Smooth muscle cell (in vitro differentiated cells): ENCODE measurements around the gene PM20D1. TPM values are rescaled to one million over a fixed set of nuclear protein-coding genes. Genes with fewer than 3 reads are reported as not detected.
"Not testable (repeated sequence)": the region's sequence is repeated elsewhere in the genome, so short reads cannot be mapped to it uniquely, and the experiment has no call there.

Experiments
- DNase-seq: peaks from one replicate; lab custom pipeline; 2025; ENCODE audit not compliant: unreplicated experiment; lab: John Stamatoyannopoulos, UW
- H2AFZ ChIP-seq: fragments of 200-600 bp; sonication (generic); 2 replicates; pipeline ENCODE4 v1.6.0; 2016; ENCODE audit warnings: antibody characterized with exemption, low read depth, mild to moderate bottlenecking
- H3F3A ChIP-seq: fragments of 200-600 bp; sonication (generic); 2 replicates; pipeline ENCODE4 v1.6.0; 2017; ENCODE audit warnings: antibody characterized with exemption, low read depth
- H3K27ac ChIP-seq: fragments of 200-600 bp; sonication (generic); 2 replicates; pipeline ENCODE4 v1.5.1; 2016; ENCODE audit warnings: low read depth, mild to moderate bottlenecking
- H3K27me3 ChIP-seq: fragments of 200-600 bp; sonication (generic); 2 replicates; pipeline ENCODE4 v1.6.1; 2016; ENCODE audit warnings: low read depth, mild to moderate bottlenecking
- H3K36me3 ChIP-seq: fragments of 200-600 bp; sonication (generic); 2 replicates; pipeline ENCODE4 v1.5.1; 2016; ENCODE audit warnings: low read depth
- H3K4me1 ChIP-seq: fragments of 200-600 bp; sonication (generic); 2 replicates; pipeline ENCODE4 v1.5.1; 2016; ENCODE audit warnings: low read depth
- H3K4me2 ChIP-seq: fragments of 200-600 bp; sonication (generic); 2 replicates; pipeline ENCODE4 v1.6.0; 2016; ENCODE audit warnings: mild to moderate bottlenecking
- H3K4me3 ChIP-seq: fragments of 200-600 bp; sonication (generic); 2 replicates; pipeline ENCODE4 v1.5.1; 2016; ENCODE audit warnings: mild to moderate bottlenecking
- H3K79me2 ChIP-seq: fragments of 200-600 bp; sonication (generic); 2 replicates; pipeline ENCODE4 v1.6.0; 2016; ENCODE audit warnings: low read depth, mild to moderate bottlenecking
- H3K9ac ChIP-seq: fragments of 200-600 bp; sonication (generic); 2 replicates; pipeline ENCODE4 v1.6.0; 2016; ENCODE audit warnings: low read depth
- H3K9me3 ChIP-seq: fragments of 200-600 bp; sonication (generic); replicated peaks from 2 replicates; pipeline ENCODE4 v1.5.1; 2016; ENCODE audit warnings: low read depth
- H4K20me1 ChIP-seq: fragments of 200-600 bp; sonication (generic); 2 replicates; pipeline ENCODE4 v1.6.0; 2016; ENCODE audit warnings: low read depth
- CTCF ChIP-seq: fragments of 200-600 bp; sonication (generic); IDR thresholded peaks from 2 replicates; pipeline ENCODE4 v1.5.1; 2017; ENCODE audit warnings: borderline replicate concordance, mild to moderate bottlenecking, antibody characterized with exemption; ENCODE audit not compliant: insufficient read depth, poor library complexity, severe bottlenecking
- WGBS: methylation state at CpG from one replicate; pipeline ENCODE4 v1.1.7; 2016; ENCODE audit warnings: low lambda C conversion rate; 5-methylcytosine and 5-hydroxymethylcytosine counted together
- polyA plus RNA-seq: library from polyadenylated mRNA; unstranded; fragments of >200 nt; fragmentation: Nextera tagmentation; extraction: Ambion mirVana; gene quantifications from 2 replicates; pipeline ENCODE4 v1.2.1, GENCODE V29; 2016
- total RNA-seq: library from RNA; depleted of rRNA; stranded (reverse); fragments of >200 nt; gene quantifications from 2 replicates; pipeline ENCODE4 v1.2.3, GENCODE V29; 2014

The PM20D1 gene, protein sequence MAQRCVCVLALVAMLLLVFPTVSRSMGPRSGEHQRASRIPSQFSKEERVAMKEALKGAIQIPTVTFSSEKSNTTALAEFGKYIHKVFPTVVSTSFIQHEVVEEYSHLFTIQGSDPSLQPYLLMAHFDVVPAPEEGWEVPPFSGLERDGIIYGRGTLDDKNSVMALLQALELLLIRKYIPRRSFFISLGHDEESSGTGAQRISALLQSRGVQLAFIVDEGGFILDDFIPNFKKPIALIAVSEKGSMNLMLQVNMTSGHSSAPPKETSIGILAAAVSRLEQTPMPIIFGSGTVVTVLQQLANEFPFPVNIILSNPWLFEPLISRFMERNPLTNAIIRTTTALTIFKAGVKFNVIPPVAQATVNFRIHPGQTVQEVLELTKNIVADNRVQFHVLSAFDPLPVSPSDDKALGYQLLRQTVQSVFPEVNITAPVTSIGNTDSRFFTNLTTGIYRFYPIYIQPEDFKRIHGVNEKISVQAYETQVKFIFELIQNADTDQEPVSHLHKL
- total RNA-seq (not detected in 2 replicates), polyA plus RNA-seq (0.17 TPM in 1 of 2 replicates, not detected in the other)

- peaks cover 11% of the 10 kb centered on the region for H3K9me3 ChIP-seq
- DNase-seq: no peak
- no peaks in the 10 kb centered on the region for H3K4me1 ChIP-seq
- H3K36me3 ChIP-seq: no peaks in the 10 kb centered on the region
- no peak for TF ChIP-seq CTCF
- H2AFZ ChIP-seq: no peak within 1 kb of the TSS
- no peak within 1 kb of the TSS for H3K27ac ChIP-seq
- no peak within 1 kb of the TSS for H3K4me2 ChIP-seq
- no peaks in the 10 kb centered on the region for H3K79me2 ChIP-seq
- H3K4me3 ChIP-seq: no peak within 1 kb of the TSS
- H4K20me1 ChIP-seq: no peaks in the 10 kb centered on the region
- 97% methylated on average over 29 of the region's 39 CpGs for WGBS
- H3K27me3 ChIP-seq: no peaks in the 10 kb centered on the region
- no peaks in the 10 kb centered on the region for H3F3A ChIP-seq
- H3K9ac ChIP-seq: no peak within 1 kb of the TSS
Measured at GRCh38 chr1:205849619-205850355, at the start of gene PM20D1. Gene PM20D1 (minus strand): TSS chr1:205850132. CDS start chr1:205850072, 60 bp downstream.

DNA sequence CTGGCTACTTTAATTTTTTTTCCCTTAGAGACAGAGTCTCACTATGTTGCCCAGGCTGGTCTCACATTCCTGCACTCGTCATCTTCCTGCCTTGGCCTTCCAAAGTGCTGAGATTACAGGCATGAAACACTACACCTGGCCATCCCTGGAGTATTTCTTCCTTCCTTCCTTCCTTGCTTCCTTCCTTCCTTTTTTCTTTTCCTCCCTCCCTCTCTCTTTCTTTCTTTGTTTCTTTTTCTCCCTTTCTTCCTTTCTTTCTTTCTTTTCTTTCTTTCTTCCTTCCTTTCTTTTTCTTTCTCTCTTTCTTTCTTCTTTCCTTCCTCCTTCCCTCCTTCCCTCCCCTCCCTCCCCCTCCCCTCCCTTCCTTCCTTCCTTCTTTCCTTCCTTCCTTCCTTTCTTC, 46.4 kb upstream of the PM20D1 start:
- no peaks in the 10 kb centered on the region for H3K4me1 ChIP-seq
- no peaks in the 10 kb centered on the region for H3F3A ChIP-seq
- H4K20me1 ChIP-seq: no peaks in the 10 kb centered on the region
- no peak overlapping the region for H3K27ac ChIP-seq
- no peak for DNase-seq
- no peaks in the 10 kb centered on the region for H3K79me2 ChIP-seq
- no peak overlapping the region for H3K9ac ChIP-seq
- no peaks in the 10 kb centered on the region for H3K36me3 ChIP-seq
- H3K4me3 ChIP-seq: no peak overlapping the region
- no peak overlapping the region for H2AFZ ChIP-seq
- no peak for TF ChIP-seq CTCF
- H3K4me2 ChIP-seq: no peak overlapping the region
- H3K9me3 ChIP-seq: no peaks in the 10 kb centered on the region
- no peaks in the 10 kb centered on the region for H3K27me3 ChIP-seq
- 94% methylated on average over 1 of the region's 1 CpG for WGBS

DNA sequence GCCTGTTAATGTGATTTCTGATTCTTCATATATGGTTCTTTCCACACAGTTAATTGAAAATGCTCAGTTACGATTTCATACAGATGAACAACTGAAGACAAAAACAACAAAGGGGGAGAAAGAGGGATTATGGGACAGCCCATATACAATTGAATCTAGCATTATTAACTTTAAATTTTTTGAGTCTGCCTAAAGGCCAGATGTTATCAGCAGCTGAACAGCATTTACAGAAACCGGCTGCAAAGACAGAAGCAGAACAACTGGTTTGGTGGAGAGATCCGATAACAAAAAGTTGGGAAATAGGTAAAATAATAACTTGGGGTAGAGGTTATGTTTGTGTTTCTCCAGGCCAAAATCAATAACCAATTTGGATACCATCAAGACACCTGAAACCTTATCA, 44.2 kb upstream of the PM20D1 start:
- not testable (repeated sequence) for H3K27ac ChIP-seq, H3K79me2 ChIP-seq, H2AFZ ChIP-seq, H3F3A ChIP-seq, H4K20me1 ChIP-seq, H3K4me1 ChIP-seq, H3K36me3 ChIP-seq, H3K27me3 ChIP-seq, H3K9me3 ChIP-seq, H3K9ac ChIP-seq, H3K4me2 ChIP-seq, DNase-seq, H3K4me3 ChIP-seq
- 71% methylated on average over 3 of the region's 3 CpGs for WGBS

DNA sequence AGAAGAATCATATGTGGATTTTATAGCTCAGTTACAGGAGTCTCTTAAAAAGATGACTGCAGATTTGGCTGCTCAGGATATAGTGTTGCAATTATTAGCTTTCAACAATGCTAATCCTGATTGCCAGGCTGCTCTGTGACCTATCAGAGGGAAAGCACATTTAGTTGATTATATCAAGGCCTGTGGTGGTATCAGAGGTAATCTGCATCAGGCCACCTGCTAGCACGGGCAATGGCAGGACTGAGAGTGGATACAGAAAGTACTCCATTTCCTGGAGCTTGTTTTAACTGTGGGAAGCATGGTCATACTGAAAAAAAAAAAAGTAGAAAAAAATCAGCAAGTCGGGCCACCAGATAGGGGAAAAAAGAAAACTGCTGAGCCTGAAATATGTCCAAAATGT, 42.2 kb upstream of the PM20D1 start:
- H4K20me1 ChIP-seq, H3K27ac ChIP-seq, H2AFZ ChIP-seq, H3K9me3 ChIP-seq, H3K79me2 ChIP-seq, H3K4me1 ChIP-seq, H3K4me2 ChIP-seq, H3K9ac ChIP-seq, DNase-seq, H3K27me3 ChIP-seq, H3K4me3 ChIP-seq, H3F3A ChIP-seq, H3K36me3 ChIP-seq: not testable (repeated sequence)
- WGBS: 92% methylated on average over 2 of the region's 2 CpGs

- not testable (repeated sequence) for H3K27me3 ChIP-seq, H3K4me3 ChIP-seq, H3K4me2 ChIP-seq, H3F3A ChIP-seq, H3K9ac ChIP-seq, H3K79me2 ChIP-seq, H2AFZ ChIP-seq, H3K4me1 ChIP-seq, DNase-seq, H3K27ac ChIP-seq, H3K36me3 ChIP-seq, H4K20me1 ChIP-seq, H3K9me3 ChIP-seq
- 75% methylated on average over 2 of the region's 2 CpGs for WGBS
Measured at GRCh38 chr1:205891481-205891880, 41.5 kb upstream of the PM20D1 start.

DNA sequence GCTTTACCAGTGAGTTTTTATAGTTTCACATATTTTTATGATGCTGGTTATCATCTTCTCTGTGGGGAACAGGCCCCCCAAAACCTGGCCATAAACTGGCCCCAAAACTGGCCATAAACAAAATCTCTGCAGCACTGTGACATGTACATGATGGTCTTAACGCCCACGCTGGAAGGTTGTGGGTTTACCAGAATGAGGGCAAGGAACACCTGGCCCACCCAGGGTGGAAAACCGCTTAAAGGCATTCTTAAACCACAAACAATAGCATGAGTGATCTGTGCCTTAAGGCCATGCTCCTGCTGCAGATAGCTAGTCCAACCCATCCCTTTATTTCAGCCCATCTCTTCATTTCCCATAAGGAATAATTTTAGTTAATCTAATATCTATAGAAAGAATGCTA, 40.7 kb upstream of the PM20D1 start:
- 96% methylated on average over 3 of the region's 3 CpGs for WGBS
- not testable (repeated sequence) for DNase-seq, H3K27ac ChIP-seq, H3K4me2 ChIP-seq, H3K4me3 ChIP-seq, H3K36me3 ChIP-seq, H3K9me3 ChIP-seq, H3F3A ChIP-seq, H3K9ac ChIP-seq, H4K20me1 ChIP-seq, H2AFZ ChIP-seq, H3K4me1 ChIP-seq, H3K27me3 ChIP-seq, H3K79me2 ChIP-seq

DNA sequence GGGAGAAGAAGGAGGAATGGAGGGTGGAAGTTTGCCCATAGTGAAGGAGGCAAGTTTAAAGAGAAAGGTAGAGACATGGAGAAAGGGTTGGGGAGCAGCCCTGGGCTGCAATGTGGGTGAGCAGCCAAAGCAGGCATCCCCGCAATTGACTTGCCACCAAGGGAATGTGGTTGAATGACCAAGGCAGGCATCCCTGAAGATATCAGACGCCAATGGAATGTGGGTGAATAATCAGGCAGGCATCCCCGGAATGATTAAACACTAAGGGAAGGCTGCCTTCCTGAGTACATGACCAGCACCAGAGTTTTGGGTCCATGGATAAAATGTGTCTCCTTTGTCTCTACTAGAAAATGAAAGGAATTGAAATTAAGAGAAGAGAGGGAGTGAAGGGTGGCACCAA, 39.8 kb upstream of the PM20D1 start:
- peak overlapping the region; percentile 46 for H3K4me2 ChIP-seq
- DNase-seq, H3K4me3 ChIP-seq, H3K79me2 ChIP-seq, H3K9me3 ChIP-seq, H3K27me3 ChIP-seq, H3K9ac ChIP-seq, H4K20me1 ChIP-seq, H2AFZ ChIP-seq, H3F3A ChIP-seq, H3K36me3 ChIP-seq, H3K4me1 ChIP-seq: not testable (repeated sequence)
- H3K27ac ChIP-seq: peak overlapping the region; percentile 17
- WGBS: 42% methylated on average over 3 of the region's 3 CpGs
